Measurements from ENCODE around the gene SNRNP200.

DNA sequence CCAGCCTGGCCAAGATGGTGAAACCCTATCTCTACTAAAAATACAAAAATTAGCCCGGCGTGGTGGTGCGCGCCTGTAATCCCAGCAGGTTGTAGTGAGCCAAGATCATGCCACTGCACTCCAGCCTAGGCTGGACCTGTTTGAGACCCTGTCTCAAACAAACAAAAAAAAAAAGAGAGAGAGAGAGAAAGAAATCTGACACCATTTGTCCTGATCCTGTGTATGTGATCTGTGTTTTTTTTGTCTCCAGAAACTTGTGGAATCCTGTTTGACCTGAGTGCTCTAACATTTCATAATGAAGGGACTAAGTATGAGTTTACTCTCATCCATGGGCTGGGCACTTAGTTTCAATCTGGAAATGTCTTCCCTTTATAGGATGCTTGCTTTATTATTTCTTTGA is 13.4 kb upstream of the SNRNP200 start:
- TF ChIP-seq ARNTL (CRISPR knock-in tag; IDR thresholded peaks at IDR 0.05; ENCODE audit: borderline replicate concordance, low read depth) (no peak), CSDC2 (CRISPR knock-in tag; IDR thresholded peaks at IDR 0.05) (no peak), SNAI2 (CRISPR knock-in tag; IDR thresholded peaks at IDR 0.05) (no peak), ZNF8 (CRISPR knock-in tag; IDR thresholded peaks at IDR 0.05) (no peak), ZFP3 (CRISPR knock-in tag; IDR thresholded peaks at IDR 0.05) (no peak), ZFP30 (CRISPR knock-in tag; IDR thresholded peaks at IDR 0.05) (no peak), TCF4 (CRISPR knock-in tag; IDR thresholded peaks at IDR 0.05; ENCODE audit: borderline replicate concordance) (no peak), OSR1 (CRISPR knock-in tag; IDR thresholded peaks at IDR 0.05) (no peak)
- TF ChIP-seq, protein P1, sequence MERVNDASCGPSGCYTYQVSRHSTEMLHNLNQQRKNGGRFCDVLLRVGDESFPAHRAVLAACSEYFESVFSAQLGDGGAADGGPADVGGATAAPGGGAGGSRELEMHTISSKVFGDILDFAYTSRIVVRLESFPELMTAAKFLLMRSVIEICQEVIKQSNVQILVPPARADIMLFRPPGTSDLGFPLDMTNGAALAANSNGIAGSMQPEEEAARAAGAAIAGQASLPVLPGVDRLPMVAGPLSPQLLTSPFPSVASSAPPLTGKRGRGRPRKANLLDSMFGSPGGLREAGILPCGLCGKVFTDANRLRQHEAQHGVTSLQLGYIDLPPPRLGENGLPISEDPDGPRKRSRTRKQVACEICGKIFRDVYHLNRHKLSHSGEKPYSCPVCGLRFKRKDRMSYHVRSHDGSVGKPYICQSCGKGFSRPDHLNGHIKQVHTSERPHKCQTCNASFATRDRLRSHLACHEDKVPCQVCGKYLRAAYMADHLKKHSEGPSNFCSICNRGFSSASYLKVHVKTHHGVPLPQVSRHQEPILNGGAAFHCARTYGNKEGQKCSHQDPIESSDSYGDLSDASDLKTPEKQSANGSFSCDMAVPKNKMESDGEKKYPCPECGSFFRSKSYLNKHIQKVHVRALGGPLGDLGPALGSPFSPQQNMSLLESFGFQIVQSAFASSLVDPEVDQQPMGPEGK (CRISPR knock-in tag; IDR thresholded peaks at IDR 0.05; ENCODE audit: borderline replicate concordance) = no peak
- TF ChIP-seq, protein P2, sequence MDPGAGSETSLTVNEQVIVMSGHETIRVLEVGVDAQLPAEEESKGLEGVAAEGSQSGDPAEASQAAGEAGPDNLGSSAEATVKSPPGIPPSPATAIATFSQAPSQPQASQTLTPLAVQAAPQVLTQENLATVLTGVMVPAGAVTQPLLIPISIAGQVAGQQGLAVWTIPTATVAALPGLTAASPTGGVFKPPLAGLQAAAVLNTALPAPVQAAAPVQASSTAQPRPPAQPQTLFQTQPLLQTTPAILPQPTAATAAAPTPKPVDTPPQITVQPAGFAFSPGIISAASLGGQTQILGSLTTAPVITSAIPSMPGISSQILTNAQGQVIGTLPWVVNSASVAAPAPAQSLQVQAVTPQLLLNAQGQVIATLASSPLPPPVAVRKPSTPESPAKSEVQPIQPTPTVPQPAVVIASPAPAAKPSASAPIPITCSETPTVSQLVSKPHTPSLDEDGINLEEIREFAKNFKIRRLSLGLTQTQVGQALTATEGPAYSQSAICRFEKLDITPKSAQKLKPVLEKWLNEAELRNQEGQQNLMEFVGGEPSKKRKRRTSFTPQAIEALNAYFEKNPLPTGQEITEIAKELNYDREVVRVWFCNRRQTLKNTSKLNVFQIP (CRISPR knock-in tag; IDR thresholded peaks at IDR 0.05; ENCODE audit: borderline replicate concordance, low read depth) = no peak
- TF ChIP-seq, protein P3, sequence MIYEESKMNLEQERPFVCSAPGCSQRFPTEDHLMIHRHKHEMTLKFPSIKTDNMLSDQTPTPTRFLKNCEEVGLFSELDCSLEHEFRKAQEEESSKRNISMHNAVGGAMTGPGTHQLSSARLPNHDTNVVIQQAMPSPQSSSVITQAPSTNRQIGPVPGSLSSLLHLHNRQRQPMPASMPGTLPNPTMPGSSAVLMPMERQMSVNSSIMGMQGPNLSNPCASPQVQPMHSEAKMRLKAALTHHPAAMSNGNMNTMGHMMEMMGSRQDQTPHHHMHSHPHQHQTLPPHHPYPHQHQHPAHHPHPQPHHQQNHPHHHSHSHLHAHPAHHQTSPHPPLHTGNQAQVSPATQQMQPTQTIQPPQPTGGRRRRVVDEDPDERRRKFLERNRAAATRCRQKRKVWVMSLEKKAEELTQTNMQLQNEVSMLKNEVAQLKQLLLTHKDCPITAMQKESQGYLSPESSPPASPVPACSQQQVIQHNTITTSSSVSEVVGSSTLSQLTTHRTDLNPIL (CRISPR knock-in tag; IDR thresholded peaks at IDR 0.05; ENCODE audit: low read depth) = no peak
- TF ChIP-seq, protein P4, sequence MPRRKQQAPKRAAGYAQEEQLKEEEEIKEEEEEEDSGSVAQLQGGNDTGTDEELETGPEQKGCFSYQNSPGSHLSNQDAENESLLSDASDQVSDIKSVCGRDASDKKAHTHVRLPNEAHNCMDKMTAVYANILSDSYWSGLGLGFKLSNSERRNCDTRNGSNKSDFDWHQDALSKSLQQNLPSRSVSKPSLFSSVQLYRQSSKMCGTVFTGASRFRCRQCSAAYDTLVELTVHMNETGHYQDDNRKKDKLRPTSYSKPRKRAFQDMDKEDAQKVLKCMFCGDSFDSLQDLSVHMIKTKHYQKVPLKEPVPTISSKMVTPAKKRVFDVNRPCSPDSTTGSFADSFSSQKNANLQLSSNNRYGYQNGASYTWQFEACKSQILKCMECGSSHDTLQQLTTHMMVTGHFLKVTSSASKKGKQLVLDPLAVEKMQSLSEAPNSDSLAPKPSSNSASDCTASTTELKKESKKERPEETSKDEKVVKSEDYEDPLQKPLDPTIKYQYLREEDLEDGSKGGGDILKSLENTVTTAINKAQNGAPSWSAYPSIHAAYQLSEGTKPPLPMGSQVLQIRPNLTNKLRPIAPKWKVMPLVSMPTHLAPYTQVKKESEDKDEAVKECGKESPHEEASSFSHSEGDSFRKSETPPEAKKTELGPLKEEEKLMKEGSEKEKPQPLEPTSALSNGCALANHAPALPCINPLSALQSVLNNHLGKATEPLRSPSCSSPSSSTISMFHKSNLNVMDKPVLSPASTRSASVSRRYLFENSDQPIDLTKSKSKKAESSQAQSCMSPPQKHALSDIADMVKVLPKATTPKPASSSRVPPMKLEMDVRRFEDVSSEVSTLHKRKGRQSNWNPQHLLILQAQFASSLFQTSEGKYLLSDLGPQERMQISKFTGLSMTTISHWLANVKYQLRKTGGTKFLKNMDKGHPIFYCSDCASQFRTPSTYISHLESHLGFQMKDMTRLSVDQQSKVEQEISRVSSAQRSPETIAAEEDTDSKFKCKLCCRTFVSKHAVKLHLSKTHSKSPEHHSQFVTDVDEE (CRISPR knock-in tag; IDR thresholded peaks at IDR 0.05) = no peak

Data from SK-N-SH treated with all-trans-retinoic acid at 6 μM for 48 hours (cell line).